Measurements from ENCODE around the gene ZMIZ1. TPM values are rescaled to one million over a fixed set of nuclear protein-coding genes. Genes with fewer than 3 reads are reported as not detected.

ZMIZ1 gene
- total and polyA plus RNA-seq, 5 donors = 38.0 to 83.1 (median 71.1) TPM

GRCh38 chr10:79280956-79281355, 212.2 kb downstream of the ZMIZ1 start:
- H3K4me3 ChIP-seq (ENCODE audit: low read length) = no peak overlapping the region
- no peaks in the 10 kb centered on the region for H3K27me3 ChIP-seq (ENCODE audit: control insufficient read depth, insufficient read depth)
- peak overlapping the region; percentile 31 for H3K27ac ChIP-seq (ENCODE audit: low read length)
- peaks cover 7% of the 10 kb centered on the region for H3K4me1 ChIP-seq (ENCODE audit: control insufficient read depth, insufficient read depth, low read length)
- H3K9me3 ChIP-seq (ENCODE audit: control insufficient read depth, low read length) = no peaks in the 10 kb centered on the region
- intact Hi-C loops (cut with DNase I) = no loop called here
- ATAC-seq = no peak
- DNase-seq = no peak
- WGBS = 72% methylated on average over 6 of the region's 6 CpGs

GRCh38 chr10:79282388-79282787, 213.6 kb downstream of the ZMIZ1 start:
- no peak for ATAC-seq
- no peak for DNase-seq
- Histone ChIP-seq H3K4me1 (ENCODE audit: control insufficient read depth, insufficient read depth, low read length) (peaks cover 14% of the 10 kb centered on the region), H3K27me3 (ENCODE audit: control insufficient read depth, insufficient read depth) (no peaks in the 10 kb centered on the region), H3K9me3 (ENCODE audit: control insufficient read depth, low read length) (no peaks in the 10 kb centered on the region), H3K4me3 (ENCODE audit: low read length) (no peak overlapping the region), H3K27ac (ENCODE audit: low read length) (no peak overlapping the region)
- 68% methylated on average over 11 of the region's 11 CpGs for WGBS
- intact Hi-C loops (cut with DNase I) = no loop called here

GRCh38 chr10:79283616-79284015, 214.8 kb downstream of the ZMIZ1 start:
- no peak for DNase-seq
- 84% methylated on average over 3 of the region's 3 CpGs for WGBS
- H3K4me3 ChIP-seq (ENCODE audit: low read length) = no peak overlapping the region
- H3K27ac ChIP-seq (ENCODE audit: low read length) = no peak overlapping the region
- H3K9me3 ChIP-seq (ENCODE audit: control insufficient read depth, low read length) = no peaks in the 10 kb centered on the region
- intact Hi-C loops (cut with DNase I) = no loop called here
- H3K27me3 ChIP-seq (ENCODE audit: control insufficient read depth, insufficient read depth) = no peaks in the 10 kb centered on the region
- ATAC-seq = no peak
- H3K4me1 ChIP-seq (ENCODE audit: control insufficient read depth, insufficient read depth, low read length) = peaks cover 14% of the 10 kb centered on the region

GRCh38 chr10:79284158-79284871, 215.5 kb downstream of the ZMIZ1 start:
- no peak for DNase-seq
- H3K4me3 ChIP-seq (ENCODE audit: low read length) = no peak overlapping the region
- no peaks in the 10 kb centered on the region for H3K9me3 ChIP-seq (ENCODE audit: control insufficient read depth, low read length)
- intact Hi-C loops (cut with DNase I) = no loop called here
- H3K27ac ChIP-seq (ENCODE audit: low read length) = no peak overlapping the region
- ATAC-seq = no peak
- WGBS = 91% methylated on average over 7 of the region's 7 CpGs
- H3K4me1 ChIP-seq (ENCODE audit: control insufficient read depth, insufficient read depth, low read length) = peaks cover 14% of the 10 kb centered on the region
- H3K27me3 ChIP-seq (ENCODE audit: control insufficient read depth, insufficient read depth) = no peaks in the 10 kb centered on the region

- intact Hi-C loops (cut with DNase I) = no loop called here
- no peaks in the 10 kb centered on the region for H3K9me3 ChIP-seq (ENCODE audit: control insufficient read depth, low read length)
- peak; percentile 20 to 55 for ATAC-seq
- H3K4me3 ChIP-seq (ENCODE audit: low read length) = no peak overlapping the region
- no peaks in the 10 kb centered on the region for H3K27me3 ChIP-seq (ENCODE audit: control insufficient read depth, insufficient read depth)
- DNase-seq = peak in 1 of 3 donors; percentile 72
- WGBS = 71% methylated on average over 13 of the region's 13 CpGs
- no peak overlapping the region for H3K27ac ChIP-seq (ENCODE audit: low read length)
- H3K4me1 ChIP-seq (ENCODE audit: control insufficient read depth, insufficient read depth, low read length) = peaks cover 14% of the 10 kb centered on the region
Measured at GRCh38 chr10:79285315-79286197, 216.8 kb downstream of the ZMIZ1 start.

GRCh38 chr10:79286318-79286951, 217.7 kb downstream of the ZMIZ1 start:
- intact Hi-C loops (cut with DNase I) = no loop called here

GRCh38 chr10:79287973-79288723, 219.4 kb downstream of the ZMIZ1 start:
- H3K27ac ChIP-seq (ENCODE audit: low read length) = no peak overlapping the region
- H3K4me3 ChIP-seq (ENCODE audit: low read length) = no peak overlapping the region

More at GRCh38 chr10:79286318-79286951, 217.7 kb downstream of the ZMIZ1 start:
- 30% methylated on average over 23 of the region's 23 CpGs for WGBS
- DNase-seq (peak; percentile 71 to 91 (median 90)), ATAC-seq (peak; percentile 46 to 56)
- H3K27ac ChIP-seq (ENCODE audit: low read length) = no peak overlapping the region
- H3K27me3 ChIP-seq (ENCODE audit: control insufficient read depth, insufficient read depth) = no peaks in the 10 kb centered on the region
- H3K4me3 ChIP-seq (ENCODE audit: low read length) = no peak overlapping the region
- H3K9me3 ChIP-seq (ENCODE audit: control insufficient read depth, low read length) = no peaks in the 10 kb centered on the region
- peaks cover 14% of the 10 kb centered on the region for H3K4me1 ChIP-seq (ENCODE audit: control insufficient read depth, insufficient read depth, low read length)

GRCh38 chr10:79289801-79290200, 221.0 kb downstream of the ZMIZ1 start:
- intact Hi-C loops (cut with DNase I) = no loop called here
- Histone ChIP-seq H3K27me3 (ENCODE audit: control insufficient read depth, insufficient read depth) (no peaks in the 10 kb centered on the region), H3K9me3 (ENCODE audit: control insufficient read depth, low read length) (no peaks in the 10 kb centered on the region), H3K27ac (ENCODE audit: low read length) (no peak overlapping the region), H3K4me1 (ENCODE audit: control insufficient read depth, insufficient read depth, low read length) (peaks cover 14% of the 10 kb centered on the region), H3K4me3 (ENCODE audit: low read length) (no peak overlapping the region)
- ATAC-seq = no peak
- WGBS = 71% methylated on average over 6 of the region's 6 CpGs
- no peak for DNase-seq

More at GRCh38 chr10:79287973-79288723, 219.4 kb downstream of the ZMIZ1 start:
- intact Hi-C loops (cut with DNase I) = no loop called here
- H3K4me1 ChIP-seq (ENCODE audit: control insufficient read depth, insufficient read depth, low read length) = peaks cover 14% of the 10 kb centered on the region
- DNase-seq (no peak), ATAC-seq (no peak)
- WGBS = 80% methylated on average over 15 of the region's 15 CpGs
- no peaks in the 10 kb centered on the region for H3K27me3 ChIP-seq (ENCODE audit: control insufficient read depth, insufficient read depth)
- H3K9me3 ChIP-seq (ENCODE audit: control insufficient read depth, low read length) = no peaks in the 10 kb centered on the region

GRCh38 chr10:79292026-79292766, 223.4 kb downstream of the ZMIZ1 start:
- ATAC-seq (peak in 1 of 2 donors; percentile 2), DNase-seq (no peak)
- H3K9me3 ChIP-seq (ENCODE audit: control insufficient read depth, low read length) = no peaks in the 10 kb centered on the region
- no peak overlapping the region for H3K4me3 ChIP-seq (ENCODE audit: low read length)
- H3K4me1 ChIP-seq (ENCODE audit: control insufficient read depth, insufficient read depth, low read length) = peaks cover 1% of the 10 kb centered on the region
- intact Hi-C loops (cut with DNase I) = no loop called here
- WGBS = 84% methylated on average over 14 of the region's 14 CpGs
- no peaks in the 10 kb centered on the region for H3K27me3 ChIP-seq (ENCODE audit: control insufficient read depth, insufficient read depth)
- H3K27ac ChIP-seq (ENCODE audit: low read length) = no peak overlapping the region
